ENCODE results near the gene TUBGCP5. TPM values are rescaled to one million over a fixed set of nuclear protein-coding genes. Genes with fewer than 3 reads are reported as not detected.
A peak's percentile ranks its signal among the peaks of the same experiment; 100 is the strongest.

TUBGCP5 gene
- total and polyA plus RNA-seq, 2 donors (not counting 3 experiments of a cell fraction or from before 2014, with no cell fraction given) = 6.7 to 18.6 TPM

- ChIA-PET POLR2A (interaction anchor here (0.6 kb wide), 1 partner anchor 60 kb away, joined by 6 read pairs; no protein-coding TSS in a partner anchor), CTCF (interaction anchor here (1.1 to 1.3 kb wide), 3 partner anchors 50 to 93 kb away, joined by 3 to 4 read pairs (median 3); no protein-coding TSS in a partner anchor)
- dilution Hi-C loops (cut with MboI; ENCODE audit: extremely low pct_ligation_motif_present, low sequenced_read_pairs) = no loop called here
- no peak for FAIRE-seq
- TF ChIP-seq POLR2A (IDR thresholded peaks at IDR 0.05; ENCODE audit: low read depth, low read length) (no peak), GATA2 (IDR thresholded peaks at IDR 0.05; ENCODE audit: insufficient read depth, insufficient read length, low read depth, low read length) (no peak)
- no peaks in the 10 kb centered on the region for H3K9me3 ChIP-seq (replicated peaks; ENCODE audit: control insufficient read depth, insufficient read depth, low read length)
- H4K20me1 ChIP-seq (replicated peaks; ENCODE audit: control insufficient read depth, extremely low read depth, insufficient read depth, low read length) = no peaks in the 10 kb centered on the region
- no peaks in the 10 kb centered on the region for H3K27me3 ChIP-seq (ENCODE audit: control insufficient read depth in 2 of 2, insufficient read depth in 2 of 2, low read length in 2 of 2)
- H3K4me1 ChIP-seq (ENCODE audit: control insufficient read depth, extremely low read depth, insufficient read depth, low read length) = peaks cover 9% of the 10 kb centered on the region
- peaks cover 32% of the 10 kb centered on the region for H3K79me2 ChIP-seq (ENCODE audit: control insufficient read depth, insufficient read depth, low read length)
- no peak overlapping the region for H3K27ac ChIP-seq (ENCODE audit: insufficient read depth, low read depth, low read length)
- TSS peak; percentile 38 for BruUV-seq (replicated peaks)
- peak overlapping the region; percentile 86 for H3K4me2 ChIP-seq (ENCODE audit: insufficient read depth, low read length)
- peak overlapping the region; percentile 68 for H3K9ac ChIP-seq (replicated peaks; ENCODE audit: extremely low read depth, insufficient read depth, low read length)
- H3K36me3 ChIP-seq (ENCODE audit: control insufficient read depth in 2 of 2, extremely low read depth in 1 of 2, insufficient read depth in 2 of 2, low read length in 2 of 2) = no peaks in the 10 kb centered on the region
- intact Hi-C loops (cut with micrococcal nuclease) = no loop called here
- DNase-seq (ENCODE audit: low read depth, low spot score) = peak; percentile 34
- no peaks in the 10 kb centered on the region for H3K9me1 ChIP-seq (replicated peaks; ENCODE audit: control insufficient read depth, extremely low read depth, insufficient read depth, low read length)
- peak overlapping the region; percentile 64 to 80 (median 72) for H3K4me3 ChIP-seq (replicated peaks in 1 of 3; ENCODE audit: insufficient read depth in 1 of 3, low read depth in 1 of 3, low read length in 3 of 3)
- H2AFZ ChIP-seq (ENCODE audit: low read depth, low read length) = peak overlapping the region; percentile 98
These were observed 58.1 kb downstream of the TUBGCP5 start for GRCh38 chr15:22981051-22981840.

- TF ChIP-seq POLR2A (IDR thresholded peaks at IDR 0.05; ENCODE audit: low read depth, low read length) (peak; percentile 53), POLR2AphosphoS5 (IDR thresholded peaks at IDR 0.05; ENCODE audit: insufficient read depth, low read depth, low read length) (peak; percentile 74), MAX (IDR thresholded peaks at IDR 0.05; ENCODE audit: insufficient read depth, insufficient read length) (peak; percentile 14), FOS (IDR thresholded peaks at IDR 0.05; ENCODE audit: borderline replicate concordance, insufficient read depth, low read length) (peak; percentile 78), MYC (IDR thresholded peaks at IDR 0.05; ENCODE audit: low read depth, low read length) (no peak)
- CTCF ChIA-PET = interaction anchor here (1.0 to 1.3 kb wide), 4 partner anchors 19 to 93 kb away, joined by 3 to 4 read pairs (median 3); no protein-coding TSS in a partner anchor
- FAIRE-seq (no peak), DNase-seq (ENCODE audit: low read depth, low spot score) (peak; percentile 83)
- H3K36me3 ChIP-seq (ENCODE audit: control insufficient read depth in 2 of 2, extremely low read depth in 1 of 2, insufficient read depth in 2 of 2, low read length in 2 of 2) = no peaks in the 10 kb centered on the region
- no peaks in the 10 kb centered on the region for H3K9me3 ChIP-seq (replicated peaks; ENCODE audit: control insufficient read depth, insufficient read depth, low read length)
- peak within 1 kb of the TSS; percentile 68 for H3K9ac ChIP-seq (replicated peaks; ENCODE audit: extremely low read depth, insufficient read depth, low read length)
- POLR2A ChIA-PET = interaction anchor here (0.6 kb wide), 1 partner anchor 59 kb away, joined by 6 read pairs; no protein-coding TSS in a partner anchor
- H3K27me3 ChIP-seq (ENCODE audit: control insufficient read depth in 2 of 2, insufficient read depth in 2 of 2, low read length in 2 of 2) = no peaks in the 10 kb centered on the region
- H3K4me1 ChIP-seq (ENCODE audit: control insufficient read depth, extremely low read depth, insufficient read depth, low read length) = peaks cover 9% of the 10 kb centered on the region
- intact Hi-C loops (cut with micrococcal nuclease) = loop anchor here (1.0 kb wide), 1 partner anchor 47 kb away; no protein-coding TSS in a partner anchor
- H3K9me1 ChIP-seq (replicated peaks; ENCODE audit: control insufficient read depth, extremely low read depth, insufficient read depth, low read length) = no peaks in the 10 kb centered on the region
- no TSS peak for BruUV-seq (replicated peaks)
- H3K79me2 ChIP-seq (ENCODE audit: control insufficient read depth, insufficient read depth, low read length) = peaks cover 37% of the 10 kb centered on the region
- H4K20me1 ChIP-seq (replicated peaks; ENCODE audit: control insufficient read depth, extremely low read depth, insufficient read depth, low read length) = no peaks in the 10 kb centered on the region
- peak within 1 kb of the TSS; percentile 72 to 89 (median 80) for H3K4me3 ChIP-seq (replicated peaks in 1 of 3; ENCODE audit: insufficient read depth in 1 of 3, low read depth in 1 of 3, low read length in 3 of 3)
- peak within 1 kb of the TSS; percentile 36 for H3K27ac ChIP-seq (ENCODE audit: insufficient read depth, low read depth, low read length)
- dilution Hi-C loops (cut with MboI; ENCODE audit: extremely low pct_ligation_motif_present, low sequenced_read_pairs) = no loop called here
- H3K4me2 ChIP-seq (ENCODE audit: insufficient read depth, low read length) = peak within 1 kb of the TSS; percentile 86
- H2AFZ ChIP-seq (ENCODE audit: low read depth, low read length) = peak within 1 kb of the TSS; percentile 98
These were observed 58.9 kb downstream of the TUBGCP5 start, which contains the start of gene CYFIP1 for GRCh38 chr15:22980189-22981050. Gene CYFIP1 (minus strand): TSS chr15:22980368. CDS start chr15:22947285, 33,083 bp downstream.
